ENCODE measurements around the gene ST3GAL5.

The ST3GAL5 gene

DNA sequence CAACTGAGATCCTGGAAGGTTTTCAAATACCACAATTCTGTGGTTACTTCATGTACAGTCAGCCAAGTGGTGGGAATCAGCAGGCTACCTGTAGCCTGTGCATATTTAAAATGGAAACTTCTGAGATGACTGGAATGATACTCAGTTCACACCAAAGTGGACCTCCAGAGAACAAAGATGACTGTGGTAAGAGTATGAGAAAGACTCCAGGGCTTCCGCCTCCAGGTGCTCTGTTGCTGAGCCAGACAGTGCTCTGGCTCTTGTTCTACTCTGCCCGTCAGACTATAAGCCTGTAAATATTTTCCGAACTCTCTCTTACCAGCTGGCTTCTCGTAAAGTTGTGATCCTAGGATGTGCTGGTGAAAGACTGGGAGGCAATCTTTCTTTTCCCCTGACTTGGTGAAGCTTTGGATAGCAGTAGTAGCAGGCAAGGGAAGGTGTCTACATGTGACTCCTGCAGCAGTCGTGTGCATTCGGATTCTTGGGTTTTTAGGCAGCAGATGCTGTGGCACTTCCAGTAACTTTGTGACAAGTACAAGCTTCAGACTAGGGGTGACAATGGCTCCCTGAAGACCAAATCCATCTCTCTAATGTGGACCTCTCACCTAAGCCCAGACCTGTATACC is 23.1 kb downstream of the ST3GAL5 start:
- DNase-seq = peak in 1 of 5 donors; percentile 68

DNA sequence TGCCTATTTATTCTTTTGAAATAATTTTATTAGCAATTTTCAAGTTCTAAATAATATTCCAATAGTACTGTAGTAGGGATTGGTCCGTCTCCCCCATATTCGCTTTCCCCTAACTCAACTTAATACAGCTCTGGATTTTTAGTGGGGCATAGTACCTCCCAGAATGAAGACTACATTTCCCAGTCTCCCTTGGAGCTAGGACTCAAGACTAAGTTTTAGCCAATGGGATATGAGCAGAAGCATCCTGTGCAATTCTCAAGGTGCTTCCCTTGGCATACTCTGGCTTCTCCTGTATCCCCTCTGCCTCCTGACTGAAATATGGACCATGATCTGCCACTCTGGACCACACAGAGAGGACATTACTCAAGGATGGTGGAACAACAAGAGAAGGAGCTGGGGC is 24.1 kb downstream of the ST3GAL5 start:
- DNase-seq = no peak

DNA sequence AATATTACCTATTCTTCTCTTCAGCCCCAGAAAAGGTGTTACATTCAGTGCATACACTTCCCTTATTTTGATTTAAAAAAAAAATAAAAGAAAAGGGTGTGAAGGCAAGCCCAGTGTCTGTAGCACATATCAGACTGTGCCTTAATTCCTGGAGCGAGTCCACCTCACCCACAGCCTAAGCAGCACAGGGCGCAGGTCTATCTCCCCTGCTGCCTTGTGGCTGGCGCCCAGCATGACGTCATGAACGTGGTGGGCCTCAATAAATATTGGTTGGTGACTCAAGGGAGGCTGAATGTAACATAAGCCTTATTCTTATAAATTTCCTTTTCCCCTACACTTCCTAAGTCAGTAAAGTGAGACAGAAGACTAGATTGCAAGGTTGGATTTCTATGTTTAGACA is 26.4 kb downstream of the ST3GAL5 start:
- peak in 1 of 5 donors; percentile 36 for DNase-seq

DNA sequence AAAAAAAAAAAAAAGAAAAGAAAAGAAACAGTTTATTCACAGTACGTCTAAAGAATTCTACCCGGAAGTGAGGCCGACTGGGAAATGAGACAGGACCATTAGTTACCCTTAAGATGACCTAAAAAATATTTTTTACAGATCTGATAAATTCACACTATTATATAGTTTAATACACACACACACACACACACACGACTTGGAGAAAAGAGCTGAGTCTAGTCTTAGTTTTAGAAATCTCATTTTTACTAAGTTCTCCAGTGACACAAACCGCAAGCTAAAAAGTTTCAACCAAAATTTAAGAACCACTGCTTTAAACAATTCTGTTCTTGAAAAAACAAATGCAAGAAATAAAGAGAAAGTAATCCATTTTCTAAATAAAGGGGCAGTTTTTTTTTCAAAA is 27.1 kb downstream of the ST3GAL5 start:
- DNase-seq = peak in 1 of 5 donors; percentile 52

DNA sequence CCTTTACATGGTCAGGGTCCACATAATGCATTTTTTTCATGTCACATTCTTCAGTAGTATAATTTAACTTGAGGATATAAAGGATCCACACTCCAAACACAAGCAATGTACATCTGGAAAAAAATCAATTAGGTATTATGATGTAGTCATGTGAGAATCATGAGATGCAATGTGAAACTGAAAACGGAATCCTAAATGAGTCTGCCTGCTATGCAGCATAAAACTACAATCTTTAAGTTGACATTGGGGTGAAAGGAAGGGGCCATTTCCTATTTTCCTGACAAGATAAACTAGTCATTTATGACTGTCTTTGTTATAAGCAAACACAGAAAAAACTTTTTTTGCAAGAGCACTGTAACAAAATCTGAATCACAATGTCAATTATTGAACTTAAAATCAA is 27.6 kb downstream of the ST3GAL5 start:
- peak in 1 of 5 donors; percentile 77 for DNase-seq

DNA sequence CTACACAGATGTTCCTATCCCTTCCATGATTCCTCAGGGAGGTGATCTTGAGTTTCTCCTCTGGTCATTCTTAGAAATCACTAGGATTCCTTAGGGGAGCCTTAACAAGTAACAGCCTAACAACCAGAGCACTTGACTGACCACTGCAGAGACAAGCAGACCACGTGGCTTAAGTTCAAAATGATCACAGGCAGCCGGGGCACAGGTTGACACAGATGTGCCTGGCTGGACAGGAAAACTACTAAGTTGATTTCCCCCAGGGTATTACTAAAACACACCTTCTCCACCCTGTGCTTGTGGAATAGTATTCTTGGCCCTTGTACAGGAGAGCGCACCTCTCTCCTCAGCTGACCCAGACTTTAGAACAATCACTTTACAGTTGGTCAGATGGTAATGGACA is 29.9 kb downstream of the ST3GAL5 start:
- no peak for DNase-seq

DNA sequence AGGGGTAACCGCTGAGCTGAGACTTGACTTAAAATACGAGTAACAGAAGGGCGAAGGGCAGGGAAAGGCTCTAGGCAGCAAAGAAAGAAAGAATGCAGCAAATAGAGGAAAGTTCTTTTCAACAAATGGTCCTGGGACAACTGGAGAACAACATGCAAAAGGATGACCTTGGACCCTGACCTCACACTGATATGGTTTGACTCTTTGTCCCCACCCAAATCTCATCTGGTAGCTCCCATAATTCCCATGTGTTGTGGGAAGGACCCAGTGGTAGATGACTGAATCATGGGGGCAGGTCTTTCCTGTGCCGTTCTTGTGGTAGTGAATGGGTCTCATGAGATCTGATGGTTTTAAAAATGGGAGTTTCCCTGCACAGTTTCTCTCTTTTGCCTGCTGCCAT is 33.9 kb downstream of the ST3GAL5 start:
- DNase-seq = no peak

DNA sequence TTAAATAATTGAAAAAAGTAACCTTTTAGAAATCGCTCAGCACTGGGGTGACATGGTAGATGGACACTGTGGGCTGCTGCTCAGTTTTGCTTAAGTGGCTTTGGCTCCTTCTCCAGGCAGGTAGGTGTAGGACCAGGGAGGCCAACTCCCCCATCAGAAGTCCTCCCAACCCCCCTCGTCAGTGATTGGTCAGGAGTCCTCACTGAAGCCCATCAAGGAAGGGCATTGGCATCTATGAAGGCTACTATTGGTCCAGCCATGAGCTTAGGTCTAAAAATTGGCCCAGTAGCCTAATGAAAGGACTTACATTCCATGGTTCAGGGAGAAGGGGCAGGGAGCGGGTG is 34.7 kb downstream of the ST3GAL5 start:
- DNase-seq = no peak

DNA sequence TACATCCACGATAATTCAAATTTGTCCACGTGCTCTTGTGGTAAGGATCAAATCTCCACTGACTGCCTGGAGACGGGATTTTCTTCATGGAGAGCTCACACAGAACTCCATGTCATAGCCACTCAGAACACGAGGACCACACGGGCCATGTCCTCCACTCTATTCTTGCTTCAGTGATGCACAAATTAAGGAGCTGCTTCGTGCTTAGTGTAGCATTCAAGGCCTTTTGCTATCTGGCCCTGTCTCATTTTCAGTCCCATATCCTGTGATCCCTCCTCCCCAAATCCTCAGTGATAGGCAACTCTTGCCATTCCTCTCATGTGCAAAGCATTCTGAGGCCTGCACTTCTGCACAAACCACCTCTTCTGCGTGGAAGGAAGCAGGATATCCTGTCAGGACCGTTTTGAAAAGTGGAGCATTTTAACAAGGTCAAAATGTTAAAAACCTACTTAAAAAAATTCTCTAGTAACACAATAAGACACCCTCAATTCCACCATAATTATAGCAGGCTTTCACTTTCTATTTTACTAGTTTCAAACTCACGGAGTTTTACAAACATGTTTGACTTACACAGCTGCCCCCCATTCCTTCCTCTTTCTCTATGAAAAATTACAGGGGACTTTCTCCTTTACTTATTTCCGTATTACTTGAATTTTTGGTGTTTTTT is 35.2 kb downstream of the ST3GAL5 start:
- peak in 2 of 5 donors; percentile 16 to 81 for DNase-seq

DNA sequence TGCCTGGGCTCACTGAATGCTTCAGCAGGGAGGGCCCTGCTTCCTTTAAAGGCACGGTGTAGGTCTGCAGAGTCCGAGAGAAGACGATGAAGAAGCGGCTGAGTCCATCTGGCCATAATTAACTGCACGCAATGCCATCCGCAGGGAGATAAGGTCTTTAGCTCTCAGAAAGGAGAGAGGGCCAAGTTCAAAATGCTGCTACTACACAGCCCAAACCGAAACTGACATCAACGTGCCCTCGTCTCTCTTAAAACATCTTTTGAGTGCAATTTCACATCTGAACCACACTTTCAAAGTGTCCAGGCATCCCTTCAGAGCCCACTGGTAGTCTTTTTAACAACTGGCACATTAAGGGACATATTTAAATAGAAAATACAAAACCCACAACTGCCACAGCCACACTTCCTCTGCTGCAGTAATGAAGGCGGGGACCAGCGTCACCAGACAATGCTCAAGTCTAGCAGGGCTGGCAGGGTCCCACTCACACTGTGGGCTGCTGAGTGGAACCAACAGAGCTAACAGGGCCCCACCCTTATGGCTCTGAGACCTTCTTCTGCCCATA is 35.8 kb downstream of the ST3GAL5 start:
- peak; percentile 25 to 81 (median 54) for DNase-seq

DNA sequence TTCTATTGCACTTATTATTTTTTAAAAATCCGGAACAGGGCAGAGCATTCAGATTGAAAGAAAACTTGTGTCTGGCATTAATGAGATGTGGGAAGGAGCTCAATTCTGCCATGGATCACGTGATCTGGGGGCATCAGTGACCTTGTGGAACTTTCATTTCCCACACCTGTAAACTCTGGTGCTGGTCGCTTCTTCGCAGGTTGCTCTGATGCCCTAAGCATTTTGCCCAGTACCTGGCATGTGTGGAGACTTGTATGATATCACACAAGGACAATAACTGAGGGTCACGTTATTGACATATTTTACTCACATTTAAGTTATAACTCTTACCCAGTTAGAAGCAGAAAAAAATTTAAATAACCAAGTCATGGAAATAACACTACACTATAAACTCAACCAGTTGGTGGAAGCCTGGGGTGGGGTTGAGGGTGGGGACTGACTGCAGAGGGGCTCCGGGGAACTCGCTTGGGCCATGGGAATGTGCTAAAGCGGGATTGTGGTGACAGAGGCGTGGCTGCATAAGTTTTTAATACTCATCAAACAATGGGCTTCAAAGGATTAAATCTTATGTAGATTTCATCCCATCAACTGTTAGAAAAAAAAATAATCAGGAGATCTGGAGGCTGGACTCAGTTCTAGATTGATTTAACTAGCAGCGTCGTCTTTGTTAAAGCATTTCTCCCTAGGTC is 36.5 kb downstream of the ST3GAL5 start:
- DNase-seq = no peak

DNA sequence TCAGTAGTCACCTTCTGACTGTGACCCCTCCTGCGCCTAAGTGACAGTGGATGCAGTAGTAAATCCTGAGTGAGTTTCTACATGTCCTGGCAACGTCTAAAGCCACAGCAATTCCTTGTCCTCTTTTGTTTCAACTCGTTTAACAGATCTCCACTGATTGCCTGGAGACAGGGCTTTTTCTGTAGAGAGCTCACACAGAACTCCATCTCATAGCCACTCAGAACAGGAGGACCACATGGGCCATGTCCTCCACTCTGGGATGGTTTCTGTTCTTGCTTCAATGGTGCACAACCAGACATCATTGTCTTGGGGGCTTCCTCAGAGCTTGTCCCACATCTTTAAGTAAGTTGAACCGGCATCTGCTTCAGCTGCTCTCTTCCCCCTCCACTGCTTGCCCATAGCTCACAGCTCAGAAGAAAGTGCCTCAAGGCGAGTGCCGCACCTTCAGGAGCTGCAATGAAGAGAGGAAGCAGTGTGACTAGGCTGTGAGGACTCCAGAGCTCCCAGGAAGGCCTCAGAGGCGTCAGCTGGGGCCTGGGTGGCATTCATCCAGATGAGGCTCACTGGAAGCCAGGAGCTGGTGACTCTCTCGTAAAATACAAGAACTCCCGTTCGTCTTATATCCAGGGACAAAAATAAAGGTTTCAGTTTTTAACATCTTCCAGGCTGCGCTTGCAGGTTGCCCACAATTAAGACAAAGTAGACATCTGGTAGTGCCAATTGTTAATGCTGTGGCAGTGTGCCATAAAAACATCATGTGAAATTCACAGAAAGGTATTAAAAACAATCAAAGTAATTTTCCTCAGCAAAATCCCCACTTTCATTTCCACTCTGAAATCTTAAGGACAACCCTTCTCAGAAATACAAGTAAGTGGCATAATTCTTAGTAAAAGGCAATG is 37.3 kb downstream of the ST3GAL5 start:
- DNase-seq = peak in 1 of 5 donors; percentile 23

DNA sequence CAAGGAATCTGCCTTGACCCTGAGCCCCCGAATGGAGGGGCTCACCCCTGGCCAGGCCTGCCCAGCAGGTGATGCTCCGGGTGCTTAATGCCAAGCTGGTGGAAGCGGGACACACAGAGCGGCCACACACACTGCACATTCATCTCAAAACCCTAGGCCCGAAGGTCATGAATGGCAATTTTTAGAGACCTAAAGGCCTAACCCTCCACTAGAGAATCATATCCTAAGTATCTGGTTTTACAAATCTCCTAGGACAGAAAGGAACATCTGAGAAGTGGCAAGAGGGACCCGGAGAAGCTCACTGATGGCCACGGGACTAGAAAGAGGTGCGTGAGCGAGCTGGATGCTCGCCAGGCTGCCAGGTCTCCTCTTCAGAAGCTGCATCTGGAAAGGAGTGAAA is 38.3 kb downstream of the ST3GAL5 start:
- no peak for DNase-seq

DNA sequence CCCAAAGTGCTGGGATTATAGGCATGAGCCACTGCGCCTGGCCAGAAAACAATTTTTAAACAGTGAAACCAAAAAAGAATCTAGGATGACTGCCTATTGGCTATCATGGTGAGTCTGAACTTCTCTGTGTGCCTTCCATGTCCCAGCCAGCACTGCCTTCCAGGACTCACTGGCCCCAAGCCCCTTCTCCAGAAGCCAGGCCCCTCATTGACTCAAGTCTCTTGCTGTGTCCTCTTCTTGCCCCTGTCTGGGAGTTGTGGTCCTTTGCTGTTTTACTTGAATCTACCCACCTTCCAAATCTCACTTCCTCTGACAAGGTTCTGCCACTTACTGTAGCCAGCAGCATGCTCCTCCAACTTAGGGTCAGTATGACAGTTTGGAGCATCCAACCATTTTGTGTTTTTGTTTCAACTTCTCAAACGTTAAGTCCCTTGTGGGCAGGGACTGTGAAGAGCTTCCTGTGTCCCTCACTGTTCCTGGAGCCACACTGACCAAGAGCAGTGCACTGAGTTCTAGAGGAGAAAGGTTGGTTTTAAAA is 41.7 kb downstream of the ST3GAL5 start:
- no peak for DNase-seq

DNA sequence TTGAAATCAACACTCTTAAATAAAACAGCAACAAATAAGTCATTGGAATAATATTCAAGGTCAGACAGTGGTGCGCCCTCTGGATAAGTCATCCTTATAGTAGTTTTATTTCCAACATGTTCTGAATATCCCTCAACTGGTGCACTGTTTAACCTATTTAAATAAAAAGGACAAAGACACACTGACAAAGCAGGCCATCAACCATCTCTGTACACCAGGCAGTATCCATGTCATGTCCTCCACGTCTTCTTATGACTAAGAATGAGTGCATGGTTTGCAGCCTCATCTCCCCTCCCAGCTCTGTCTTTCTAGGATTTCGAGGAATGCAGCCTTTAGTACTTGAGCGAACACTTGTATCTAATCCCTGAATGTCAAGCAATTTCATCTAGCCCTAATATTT is 42.4 kb downstream of the ST3GAL5 start:
- DNase-seq = no peak

DNA sequence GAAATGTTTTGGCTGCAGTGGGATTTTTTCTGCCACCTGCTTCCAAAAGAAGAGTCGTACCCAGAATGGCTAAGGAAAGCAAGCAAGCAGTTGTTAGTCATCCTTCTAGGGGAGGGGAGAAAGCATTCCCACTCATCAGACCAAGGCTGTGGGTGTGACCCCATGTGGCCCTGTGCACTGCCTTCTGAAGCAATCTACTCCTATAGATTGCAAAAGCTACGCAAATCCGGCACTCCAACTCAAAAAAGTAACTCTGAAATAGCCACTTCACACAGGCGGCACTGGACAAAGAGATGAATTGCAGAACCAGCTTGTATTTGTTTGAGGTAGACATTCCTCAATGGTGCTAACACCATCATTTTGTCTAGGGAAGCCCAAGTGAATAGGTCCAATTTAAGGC is 44.3 kb downstream of the ST3GAL5 start:
- DNase-seq = no peak

DNA sequence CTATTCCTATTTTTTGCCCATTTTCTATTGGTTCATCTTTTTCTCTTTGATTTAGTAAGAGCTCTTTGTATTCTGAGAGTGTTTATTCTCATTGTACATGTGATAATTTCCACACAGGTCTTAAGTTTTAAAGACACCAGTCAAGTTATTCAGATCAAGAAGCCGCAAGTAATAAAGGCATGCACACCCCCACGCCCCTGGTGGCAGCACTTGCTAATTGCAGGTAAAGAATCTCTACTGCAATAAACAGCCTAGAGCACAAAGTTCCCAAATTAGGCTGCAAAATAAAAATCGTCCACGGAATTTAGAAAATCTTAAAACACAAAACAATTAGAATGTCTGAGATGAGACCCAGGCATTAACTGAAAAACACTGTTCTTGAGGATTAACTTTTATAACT is 45.2 kb downstream of the ST3GAL5 start:
- no peak for DNase-seq

DNA sequence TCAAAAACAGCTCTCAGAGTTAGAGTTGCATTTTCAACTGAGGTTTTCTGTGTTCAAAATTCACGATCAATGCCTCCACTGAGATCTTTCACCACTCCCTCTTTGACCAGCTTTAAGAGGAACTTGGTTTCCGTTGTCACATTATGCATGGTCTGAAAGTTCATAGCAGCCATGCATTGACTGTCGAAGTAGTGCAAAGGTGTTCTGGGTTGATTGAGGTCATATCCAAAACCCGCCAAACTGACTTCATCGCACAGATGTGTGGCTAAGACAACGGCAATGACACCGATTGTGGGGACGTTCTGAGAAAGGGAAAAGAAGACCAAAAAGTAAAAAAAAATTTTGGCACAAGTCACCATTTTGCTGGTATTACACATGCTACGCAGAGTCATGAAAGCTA is 48.7 kb downstream of the ST3GAL5 start:
- DNase-seq = peak in 1 of 5 donors; percentile 44

DNA sequence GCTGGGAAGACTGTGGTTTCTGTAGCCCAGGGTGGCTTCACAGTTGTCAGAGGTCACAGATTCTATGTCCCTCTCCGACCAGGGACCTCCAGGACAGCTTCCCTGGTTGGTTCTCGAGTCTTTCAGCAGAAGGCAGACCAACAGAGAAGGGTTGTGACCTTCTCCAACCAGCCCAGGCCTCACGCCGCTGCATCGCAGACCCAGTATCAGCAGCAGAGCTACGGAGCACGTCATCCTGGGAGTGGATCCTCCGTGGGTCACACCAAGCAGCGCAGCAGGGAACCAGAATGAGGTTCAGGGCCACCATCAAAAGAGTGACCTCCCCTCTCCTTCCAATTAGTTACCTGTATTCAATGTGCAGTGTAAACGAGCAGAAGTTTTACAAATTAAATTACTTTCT is 49.3 kb downstream of the ST3GAL5 start:
- DNase-seq = no peak

DNA sequence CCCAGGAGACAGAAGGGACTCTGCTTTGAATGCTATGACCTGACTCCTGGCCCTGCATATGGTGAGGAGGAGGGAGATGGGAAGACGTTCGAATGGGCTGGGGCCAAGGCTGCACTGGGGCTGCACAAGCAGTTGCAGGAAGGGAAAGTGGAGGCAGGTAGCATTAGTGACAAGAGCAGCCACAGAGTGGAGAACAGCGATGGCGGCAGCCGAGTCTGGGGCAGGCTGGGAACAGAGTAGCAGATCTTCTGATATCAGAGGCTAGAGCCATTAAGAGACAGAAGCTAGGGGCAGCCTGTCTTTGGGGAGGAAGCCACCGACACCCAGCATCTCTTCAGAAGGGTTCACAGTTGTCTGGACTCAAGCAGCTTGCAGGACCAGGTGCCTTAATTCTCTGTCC is 50.1 kb downstream of the ST3GAL5 start:
- no peak for DNase-seq

DNA sequence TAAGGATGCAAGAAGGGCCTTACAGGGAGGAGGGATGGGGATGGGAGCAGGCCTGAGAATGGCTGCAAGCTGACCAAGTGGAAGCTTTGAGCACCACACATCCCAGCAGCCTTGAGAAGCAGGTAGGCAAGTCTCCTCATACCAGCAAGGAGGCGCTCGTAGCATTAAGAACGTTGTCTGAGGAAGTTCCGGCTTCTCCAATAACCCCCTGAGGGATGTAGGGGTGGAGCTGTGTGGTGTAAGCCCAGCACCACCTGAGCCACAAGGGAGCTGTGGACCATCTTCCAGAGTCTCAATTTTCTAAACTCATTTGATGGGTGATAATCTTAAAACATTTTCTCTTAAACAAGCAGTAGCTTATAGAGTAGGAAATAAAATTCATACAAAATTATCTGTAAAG is 50.6 kb downstream of the ST3GAL5 start:
- no peak for DNase-seq

DNA sequence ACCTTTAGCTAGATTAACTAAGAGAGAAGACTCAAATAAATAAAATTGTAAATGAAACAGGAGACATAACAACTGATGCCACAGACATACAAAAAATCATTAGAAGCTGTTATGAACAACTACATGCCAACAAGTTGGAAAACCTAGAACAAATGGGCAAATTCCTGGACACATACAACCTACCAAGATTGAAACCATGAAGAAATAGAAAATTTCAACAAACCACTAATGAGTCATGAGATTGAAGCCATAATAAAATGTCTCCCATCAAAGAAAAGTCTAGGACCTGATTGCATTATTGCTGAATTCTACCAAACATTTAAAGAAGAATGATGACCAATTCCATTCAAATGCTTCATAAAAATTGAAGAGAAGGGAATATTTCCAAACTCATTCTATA is 54.3 kb downstream of the ST3GAL5 start:
- no peak for DNase-seq

DNA sequence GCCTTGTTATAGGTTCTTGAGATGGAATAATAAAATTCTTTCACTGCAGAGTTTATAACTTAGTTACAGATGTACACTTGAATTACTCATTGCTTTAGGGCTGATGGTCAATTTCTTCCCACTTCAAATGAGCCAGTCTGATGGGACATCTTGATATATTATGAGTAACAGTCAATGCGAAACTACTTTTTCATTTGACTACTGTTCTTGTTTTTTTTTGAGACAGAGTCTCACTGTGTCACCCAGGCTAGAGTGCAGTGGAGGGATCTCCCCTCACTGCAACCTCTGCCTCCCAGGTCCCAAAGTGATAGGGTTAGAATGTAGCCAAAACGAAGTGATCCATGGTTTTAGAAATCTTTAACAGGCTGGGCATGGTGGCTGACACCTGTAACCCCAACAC is 57.1 kb downstream of the ST3GAL5 start:
- peak in 1 of 5 donors; percentile 19 for DNase-seq

All from T-helper 1 cell (primary cell).